ENCODE measurements around the gene OSBPL8.
A peak's percentile ranks its signal among the peaks of the same experiment; 100 is the strongest.
"Not testable (repeated sequence)": the region's sequence is repeated elsewhere in the genome, so short reads cannot be mapped to it uniquely, and the experiment has no call there.

OSBPL8 gene

GRCh38 chr12:76383988-76384387 lies 175.6 kb downstream of the OSBPL8 start:
- Histone ChIP-seq H3K4me1 (ENCODE audit: control extremely low read depth in 1 of 4, control insufficient read depth in 4 of 4, insufficient read depth in 4 of 4, low read length in 3 of 4) (no peaks in the 10 kb centered on the region), H3K27ac (ENCODE audit: insufficient read depth in 1 of 2, low read depth in 1 of 2, low read length in 2 of 2, poor library complexity in 1 of 2, severe bottlenecking in 2 of 2) (no peak overlapping the region), H3K4me3 (ENCODE audit: control insufficient read depth in 1 of 7, extremely low read depth in 1 of 7, insufficient read depth in 4 of 7, low read depth in 2 of 7, low read length in 6 of 7) (no peak overlapping the region), H3K27me3 (replicated peaks in 2 of 5; ENCODE audit: control insufficient read depth in 4 of 5, insufficient read depth in 5 of 5, low read length in 4 of 5) (no peaks in the 10 kb centered on the region), H3K9me3 (ENCODE audit: control extremely low read depth in 1 of 5, control insufficient read depth in 4 of 5, insufficient read depth in 2 of 5, low read depth in 1 of 5, low read length in 4 of 5) (no peaks in the 10 kb centered on the region), H3K36me3 (ENCODE audit: control insufficient read depth in 4 of 4, insufficient read depth in 4 of 4, low read length in 3 of 4) (peaks cover 5 to 35% (median 13%) of the 10 kb centered on the region in 4 experiments)
- WGBS (ENCODE audit: insufficient coverage) = no CpG with 5 or more reads among the region's 3 CpGs
- ChIA-PET CTCF (no interaction called here), POLR2A (no interaction called here)
- no peak for DNase-seq

GRCh38 chr12:76379261-76379660 lies 180.3 kb downstream of the OSBPL8 start:
- H3K9me3 ChIP-seq (ENCODE audit: control extremely low read depth in 1 of 5, control insufficient read depth in 4 of 5, insufficient read depth in 2 of 5, low read depth in 1 of 5, low read length in 4 of 5) = peaks cover 0 to 2% (median 0%) of the 10 kb centered on the region in 5 experiments
- H3K4me1 ChIP-seq (ENCODE audit: control extremely low read depth in 1 of 4, control insufficient read depth in 4 of 4, insufficient read depth in 4 of 4, low read length in 3 of 4) = no peaks in the 10 kb centered on the region
- peaks cover 5 to 28% (median 20%) of the 10 kb centered on the region in 4 experiments for H3K36me3 ChIP-seq (ENCODE audit: control insufficient read depth in 4 of 4, insufficient read depth in 4 of 4, low read length in 3 of 4)
- WGBS (ENCODE audit: insufficient coverage) = no CpG with 5 or more reads among the region's 1 CpG
- H3K27me3 ChIP-seq (replicated peaks in 2 of 5; ENCODE audit: control insufficient read depth in 4 of 5, insufficient read depth in 5 of 5, low read length in 4 of 5) = no peaks in the 10 kb centered on the region
- no peak overlapping the region for H3K27ac ChIP-seq (ENCODE audit: insufficient read depth in 1 of 2, low read depth in 1 of 2, low read length in 2 of 2, poor library complexity in 1 of 2, severe bottlenecking in 2 of 2)
- H3K4me3 ChIP-seq (ENCODE audit: control insufficient read depth in 1 of 7, extremely low read depth in 1 of 7, insufficient read depth in 4 of 7, low read depth in 2 of 7, low read length in 6 of 7) = no peak overlapping the region
- peak in 1 of 3 donors; percentile 3 for DNase-seq
- CTCF ChIA-PET = no interaction called here
- POLR2A ChIA-PET = no interaction called here

- POLR2A ChIA-PET; H3K27me3 ChIP-seq (replicated peaks in 2 of 5; ENCODE audit: control insufficient read depth in 4 of 5, insufficient read depth in 5 of 5, low read length in 4 of 5); H3K27ac ChIP-seq (ENCODE audit: insufficient read depth in 1 of 2, low read depth in 1 of 2, low read length in 2 of 2, poor library complexity in 1 of 2, severe bottlenecking in 2 of 2); H3K4me3 ChIP-seq (ENCODE audit: control insufficient read depth in 1 of 7, extremely low read depth in 1 of 7, insufficient read depth in 4 of 7, low read depth in 2 of 7, low read length in 6 of 7); H3K4me1 ChIP-seq (ENCODE audit: control extremely low read depth in 1 of 4, control insufficient read depth in 4 of 4, insufficient read depth in 4 of 4, low read length in 3 of 4); H3K9me3 ChIP-seq (ENCODE audit: control extremely low read depth in 1 of 5, control insufficient read depth in 4 of 5, insufficient read depth in 2 of 5, low read depth in 1 of 5, low read length in 4 of 5); DNase-seq; CTCF ChIA-PET: not testable (repeated sequence)
- no CpG with 5 or more reads among the region's 1 CpG for WGBS (ENCODE audit: insufficient coverage)
- H3K36me3 ChIP-seq (ENCODE audit: control insufficient read depth in 4 of 4, insufficient read depth in 4 of 4, low read length in 3 of 4) = peaks cover 5 to 28% (median 23%) of the 10 kb centered on the region in 4 experiments
Observed at GRCh38 chr12:76376876-76377275, 182.7 kb downstream of the OSBPL8 start.

GRCh38 chr12:76375939-76376338 lies 183.6 kb downstream of the OSBPL8 start:
- H3K4me3 ChIP-seq (ENCODE audit: control insufficient read depth in 1 of 7, extremely low read depth in 1 of 7, insufficient read depth in 4 of 7, low read depth in 2 of 7, low read length in 6 of 7) = no peak overlapping the region
- H3K4me1 ChIP-seq (ENCODE audit: control extremely low read depth in 1 of 4, control insufficient read depth in 4 of 4, insufficient read depth in 4 of 4, low read length in 3 of 4) = no peaks in the 10 kb centered on the region
- ChIA-PET CTCF (no interaction called here), POLR2A (no interaction called here)
- peaks cover 0 to 2% (median 0%) of the 10 kb centered on the region in 5 experiments for H3K9me3 ChIP-seq (ENCODE audit: control extremely low read depth in 1 of 5, control insufficient read depth in 4 of 5, insufficient read depth in 2 of 5, low read depth in 1 of 5, low read length in 4 of 5)
- H3K27me3 ChIP-seq (replicated peaks in 2 of 5; ENCODE audit: control insufficient read depth in 4 of 5, insufficient read depth in 5 of 5, low read length in 4 of 5) = no peaks in the 10 kb centered on the region
- peaks cover 5 to 28% (median 23%) of the 10 kb centered on the region in 4 experiments for H3K36me3 ChIP-seq (ENCODE audit: control insufficient read depth in 4 of 4, insufficient read depth in 4 of 4, low read length in 3 of 4)
- DNase-seq = no peak
- no peak overlapping the region for H3K27ac ChIP-seq (ENCODE audit: insufficient read depth in 1 of 2, low read depth in 1 of 2, low read length in 2 of 2, poor library complexity in 1 of 2, severe bottlenecking in 2 of 2)

- H3K9me3 ChIP-seq (ENCODE audit: control extremely low read depth in 1 of 5, control insufficient read depth in 4 of 5, insufficient read depth in 2 of 5, low read depth in 1 of 5, low read length in 4 of 5) = peaks cover 0 to 2% (median 0%) of the 10 kb centered on the region in 5 experiments
- peaks cover 5 to 31% (median 26%) of the 10 kb centered on the region in 4 experiments for H3K36me3 ChIP-seq (ENCODE audit: control insufficient read depth in 4 of 4, insufficient read depth in 4 of 4, low read length in 3 of 4)
- DNase-seq = no peak
- no CpG with 5 or more reads among the region's 1 CpG for WGBS (ENCODE audit: insufficient coverage)
- no peak overlapping the region for H3K27ac ChIP-seq (ENCODE audit: insufficient read depth in 1 of 2, low read depth in 1 of 2, low read length in 2 of 2, poor library complexity in 1 of 2, severe bottlenecking in 2 of 2)
- no peak overlapping the region for H3K4me3 ChIP-seq (ENCODE audit: control insufficient read depth in 1 of 7, extremely low read depth in 1 of 7, insufficient read depth in 4 of 7, low read depth in 2 of 7, low read length in 6 of 7)
- POLR2A ChIA-PET = no interaction called here
- no peaks in the 10 kb centered on the region for H3K4me1 ChIP-seq (ENCODE audit: control extremely low read depth in 1 of 4, control insufficient read depth in 4 of 4, insufficient read depth in 4 of 4, low read length in 3 of 4)
- no peaks in the 10 kb centered on the region for H3K27me3 ChIP-seq (replicated peaks in 2 of 5; ENCODE audit: control insufficient read depth in 4 of 5, insufficient read depth in 5 of 5, low read length in 4 of 5)
- CTCF ChIA-PET = no interaction called here
Observed at GRCh38 chr12:76375470-76375869, 184.1 kb downstream of the OSBPL8 start.

GRCh38 chr12:76374386-76375020 lies 185.1 kb downstream of the OSBPL8 start:
- CTCF ChIA-PET = interaction anchor here (0.8 kb wide), 1 partner anchor 22 kb away, joined by 3 read pairs; no protein-coding TSS in a partner anchor
- Histone ChIP-seq H3K27me3 (replicated peaks in 2 of 5; ENCODE audit: control insufficient read depth in 4 of 5, insufficient read depth in 5 of 5, low read length in 4 of 5) (no peaks in the 10 kb centered on the region), H3K9me3 (ENCODE audit: control extremely low read depth in 1 of 5, control insufficient read depth in 4 of 5, insufficient read depth in 2 of 5, low read depth in 1 of 5, low read length in 4 of 5) (peaks cover 0 to 2% (median 0%) of the 10 kb centered on the region in 5 experiments), H3K4me3 (ENCODE audit: control insufficient read depth in 1 of 7, extremely low read depth in 1 of 7, insufficient read depth in 4 of 7, low read depth in 2 of 7, low read length in 6 of 7) (no peak overlapping the region), H3K27ac (ENCODE audit: insufficient read depth in 1 of 2, low read depth in 1 of 2, low read length in 2 of 2, poor library complexity in 1 of 2, severe bottlenecking in 2 of 2) (no peak overlapping the region), H3K4me1 (ENCODE audit: control extremely low read depth in 1 of 4, control insufficient read depth in 4 of 4, insufficient read depth in 4 of 4, low read length in 3 of 4) (no peaks in the 10 kb centered on the region), H3K36me3 (ENCODE audit: control insufficient read depth in 4 of 4, insufficient read depth in 4 of 4, low read length in 3 of 4) (peaks cover 10 to 39% (median 33%) of the 10 kb centered on the region in 4 experiments)
- POLR2A ChIA-PET = no interaction called here
- DNase-seq = no peak
- 100% methylated on average over 1 of the region's 1 CpG for WGBS (ENCODE audit: insufficient coverage)

GRCh38 chr12:76368230-76368629 lies 191.3 kb downstream of the OSBPL8 start:
- Histone ChIP-seq H3K4me3 (ENCODE audit: control insufficient read depth in 1 of 7, extremely low read depth in 1 of 7, insufficient read depth in 4 of 7, low read depth in 2 of 7, low read length in 6 of 7) (no peak overlapping the region), H3K36me3 (ENCODE audit: control insufficient read depth in 4 of 4, insufficient read depth in 4 of 4, low read length in 3 of 4) (peaks cover 29 to 60% (median 42%) of the 10 kb centered on the region in 4 experiments), H3K27me3 (replicated peaks in 2 of 5; ENCODE audit: control insufficient read depth in 4 of 5, insufficient read depth in 5 of 5, low read length in 4 of 5) (no peaks in the 10 kb centered on the region), H3K4me1 (ENCODE audit: control extremely low read depth in 1 of 4, control insufficient read depth in 4 of 4, insufficient read depth in 4 of 4, low read length in 3 of 4) (no peaks in the 10 kb centered on the region), H3K9me3 (ENCODE audit: control extremely low read depth in 1 of 5, control insufficient read depth in 4 of 5, insufficient read depth in 2 of 5, low read depth in 1 of 5, low read length in 4 of 5) (peaks cover 0 to 10% (median 7%) of the 10 kb centered on the region in 5 experiments), H3K27ac (ENCODE audit: insufficient read depth in 1 of 2, low read depth in 1 of 2, low read length in 2 of 2, poor library complexity in 1 of 2, severe bottlenecking in 2 of 2) (no peak overlapping the region)
- CTCF ChIA-PET = no interaction called here
- WGBS (ENCODE audit: insufficient coverage) = no CpG with 5 or more reads among the region's 1 CpG
- POLR2A ChIA-PET = no interaction called here
- DNase-seq = peak in 1 of 3 donors; percentile 3

All from common myeloid progenitor, CD34-positive (primary cell).